A549 (cell line): ENCODE results near the gene LCOR. TPM values are rescaled to one million over a fixed set of nuclear protein-coding genes. Genes with fewer than 3 reads are reported as not detected.
"Not testable (repeated sequence)": the region's sequence is repeated elsewhere in the genome, so short reads cannot be mapped to it uniquely, and the experiment has no call there.

Experiments
- ATAC-seq, 2 experiments: fragments of 200-7000 bp in 1 of 2; fragments of >200 bp in 1 of 2; cut with Nextera tagmentation in 1 of 2; cut with Tn5 transposase in 1 of 2; 3 replicates each; pipeline versions ENCODE4 v1.8.0 to v1.9.1; 2018 to 2020; ENCODE audit warnings: mild to moderate bottlenecking in 1 of 2, moderate library complexity in 1 of 2
- CTCF ChIA-PET: fragments of 300-600 bp; sonication (Branson Sonifier 250); formaldehyde crosslinking; extraction: SDS; loops from one replicate; lab custom pipeline; 2021; ENCODE audit warnings: antibody characterized with exemption, inconsistent platforms; lab: Yijun Ruan, JAX
- POLR2A ChIA-PET: fragments of 350-600 bp; formaldehyde crosslinking; extraction: SDS; loops from one replicate; lab custom pipeline; 2021; ENCODE audit warnings: antibody characterized with exemption, inconsistent platforms; lab: Yijun Ruan, JAX
- DNase-seq, 2 experiments: peaks; one replicate each; pipeline versions ENCODE4 v3.0.0 to v3.0.0-alpha.2; 2011 to 2016; ENCODE audit warnings: low read depth in 1 of 2, low spot score in 1 of 2
- FAIRE-seq: peaks from 2 replicates; lab custom pipeline; 2011; peaks lifted over from hg19 to GRCh38; lab: Jason Lieb, UNC
- H3K27ac ChIP-seq, 2 experiments: fragments of >200 bp; sonication (Bioruptor Twin); formaldehyde crosslinking; 3 replicates each; pipeline ENCODE4 v1.5.1; 2016 to 2017
- H3K4me1 ChIP-seq: fragments of >200 bp; sonication (Bioruptor Twin); formaldehyde crosslinking; 3 replicates; pipeline ENCODE4 v1.6.1; 2016
- H3K4me2 ChIP-seq: fragments of >200 bp; sonication (Bioruptor Twin); formaldehyde crosslinking; 3 replicates; pipeline ENCODE4 v1.6.1; 2016
- H3K4me3 ChIP-seq: fragments of >200 bp; sonication (Bioruptor Twin); formaldehyde crosslinking; 3 replicates; pipeline ENCODE4 v1.5.1; 2016
- H3K9me3 ChIP-seq: fragments of >200 bp; sonication (Bioruptor Twin); formaldehyde crosslinking; 3 replicates; pipeline ENCODE4 v1.6.1; 2016
- BHLHE40 ChIP-seq: IDR thresholded peaks from 2 replicates; pipeline ENCODE4 v1.6.1; 2012; ENCODE audit warnings: low read depth, low read length, inconsistent platforms
- CBX8 ChIP-seq: fragments of 200-600 bp; sonication (generic); IDR thresholded peaks from 2 replicates; pipeline ENCODE4 v1.6.1; 2016
- CHD2 ChIP-seq: fragments of 150-350 bp; IDR thresholded peaks from 2 replicates; pipeline ENCODE4 v1.6.1; 2014; ENCODE audit warnings: low read length; ENCODE audit not compliant: partially characterized antibody
- FOSL2 ChIP-seq, 2 experiments: fragments of 450-650 bp in 1 of 2; fragments of >200 bp in 1 of 2; sonication (Bioruptor Twin) in 1 of 2; formaldehyde crosslinking; IDR thresholded peaks; 2 replicates each; pipeline versions ENCODE4 v1.5.0 to v1.6.1; 2016 to 2020; ENCODE audit warnings: mild to moderate bottlenecking in 1 of 2, moderate library complexity in 1 of 2
- FOXS1 ChIP-seq: fragments of 250-450 bp; sonication (Bioruptor Pico); IDR thresholded peaks from 2 replicates; pipeline ENCODE4 v1.5.0; 2020; ENCODE audit warnings: mild to moderate bottlenecking, moderate library complexity
- JUNB ChIP-seq: fragments of >200 bp; sonication (Bioruptor Twin); formaldehyde crosslinking; IDR thresholded peaks from 2 replicates; pipeline ENCODE4 v1.6.1; 2016
- KDM5A ChIP-seq: fragments of 200-600 bp; sonication (generic); IDR thresholded peaks from 2 replicates; pipeline ENCODE4 v1.6.1; 2016; ENCODE audit warnings: antibody characterized with exemption, mild to moderate bottlenecking
- MAFK ChIP-seq: fragments of 450-650 bp; IDR thresholded peaks from 2 replicates; pipeline ENCODE4 v1.6.1; 2014; ENCODE audit not compliant: partially characterized antibody
- MAZ ChIP-seq: fragments of 150-350 bp; IDR thresholded peaks from 2 replicates; pipeline ENCODE4 v1.6.1; 2014; ENCODE audit warnings: antibody characterized with exemption, low read depth, low read length, borderline replicate concordance
- MYC ChIP-seq: IDR thresholded peaks from 2 replicates; pipeline ENCODE4 v1.6.1; 2012; ENCODE audit warnings: mild to moderate bottlenecking, inconsistent platforms, low read length, improper control_type of control experiment, borderline replicate concordance
- NPAS2 ChIP-seq: fragments of 250-450 bp; sonication (Bioruptor Pico); IDR thresholded peaks from 2 replicates; pipeline ENCODE4 v1.8.0; 2022; ENCODE audit warnings: mild to moderate bottlenecking, moderate library complexity, borderline replicate concordance
- POLR2A ChIP-seq: IDR thresholded peaks from 2 replicates; pipeline ENCODE4 v1.6.1; 2012; ENCODE audit warnings: mild to moderate bottlenecking, low read length
- RAD21 ChIP-seq, 2 experiments: fragments of >200 bp in 1 of 2; sonication (Bioruptor Twin) in 1 of 2; formaldehyde crosslinking in 1 of 2; IDR thresholded peaks in 1 of 2; conservative IDR thresholded peaks in 1 of 2; 2 replicates in 1 of 2; 3 replicates in 1 of 2; pipeline ENCODE4 v1.6.1; 2012 to 2018; ENCODE audit warnings: inconsistent platforms in 1 of 2
- RARB ChIP-seq: fragments of 250-450 bp; sonication (Bioruptor Pico); IDR thresholded peaks from 2 replicates; pipeline ENCODE4 v1.8.0; 2021; ENCODE audit warnings: mild to moderate bottlenecking, moderate library complexity
- RFX5 ChIP-seq: fragments of 450-650 bp; IDR thresholded peaks from 2 replicates; pipeline ENCODE4 v1.7.1; 2014; ENCODE audit warnings: antibody characterized with exemption, mild to moderate bottlenecking, moderate library complexity
- ZC3H11A ChIP-seq: fragments of 450-650 bp; IDR thresholded peaks from 2 replicates; pipeline ENCODE4 v1.6.1; 2014; ENCODE audit warnings: antibody characterized with exemption, mild to moderate bottlenecking
- ZNF302 ChIP-seq: fragments of 250-450 bp; sonication (Bioruptor Pico); IDR thresholded peaks from 2 replicates; pipeline ENCODE4 v1.9.0; 2021; ENCODE audit warnings: inconsistent platforms, mild to moderate bottlenecking, moderate library complexity
- WGBS: methylation state at CpG from one replicate; pipeline ENCODE4 v1.1.6; 2017; ENCODE audit errors: missing lambda C conversion rate; 5-methylcytosine and 5-hydroxymethylcytosine counted together
- polyA plus RNA-seq, 4 experiments: library from polyadenylated mRNA; depleted of rRNA in 3 of 4; stranded (reverse); fragments of >200 nt; fragmentation: RNase III in 1 of 4; extraction: RNeasy Plus Mini Kit Qiagen cat#74134 plus additional on column Dnase treatment in 1 of 4; gene quantifications; 2 replicates in 3 of 4; 3 replicates in 1 of 4; pipeline ENCODE4 v1.2.3, GENCODE V29; 2011 to 2017
- TF ChIP-seq, protein P1 (sequence below): IDR thresholded peaks from 2 replicates; pipeline ENCODE4 v1.6.1; 2012
- TF ChIP-seq, protein P2 (sequence below): IDR thresholded peaks from 2 replicates; pipeline ENCODE4 v1.6.1; 2012; ENCODE audit warnings: low read depth, borderline replicate concordance
- TF ChIP-seq, protein P3 (sequence below): fragments of >200 bp; sonication (Bioruptor Twin); formaldehyde crosslinking; IDR thresholded peaks from 3 replicates; pipeline ENCODE4 v1.5.1; 2016

LCOR gene
- polyA plus RNA-seq, 2 of the 4 experiments (the other 2 are of a cell fraction), result 4.8 to 17.6 TPM

DNA sequence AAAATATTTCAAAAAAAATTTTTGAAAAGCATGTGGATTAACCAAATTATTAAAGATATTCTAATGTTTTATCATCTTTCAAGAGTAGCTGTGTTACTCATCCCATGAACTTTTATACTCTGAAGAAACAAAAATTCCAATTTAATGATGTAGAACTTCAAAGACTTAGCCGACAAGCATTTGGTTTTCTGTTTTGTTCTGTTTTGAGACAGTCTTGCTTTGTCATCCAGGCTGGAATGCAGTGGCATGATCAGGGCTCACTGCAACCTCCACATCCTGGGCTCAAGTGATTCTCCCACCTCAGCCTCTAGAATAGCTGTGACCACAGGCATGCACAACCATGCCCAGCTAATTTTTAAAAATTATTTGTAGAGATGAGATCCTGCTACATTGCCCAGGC is 17.8 kb upstream of the LCOR start:
- POLR2A ChIA-PET, result no interaction called here
- Histone ChIP-seq H3K27ac (peak overlapping the region in 1 of 2 experiments; percentile 52; a peak in 2 of 6 replicates), H3K4me2 (no peak overlapping the region), H3K4me3 (no peak overlapping the region), H3K4me1 (peaks cover 13% of the 10 kb centered on the region), H3K9me3 (no peaks in the 10 kb centered on the region)
- FAIRE-seq (no peak), DNase-seq (peak in 1 of 2 experiments; percentile 34), ATAC-seq (peak in 1 of 2 experiments; percentile 45; a peak in 2 of 6 replicates)
- CTCF ChIA-PET, result interaction anchor here (1.2 to 1.5 kb wide), 2 partner anchors 15 to 141 kb away, joined by 3 read pairs; no protein-coding TSS in a partner anchor
- 0% methylated on average over 1 of the region's 1 CpG for WGBS
- TF ChIP-seq JUNB, result 0 out of 2 replicates have a peak, but pooled peaks have one; percentile 25
- TF ChIP-seq MAZ, result no peak
- no peak for TF ChIP-seq CHD2
- no peak for TF ChIP-seq FOSL2 (IDR thresholded peaks at IDR 0.05)
- TF ChIP-seq FOSL2 (CRISPR knock-in tag; IDR thresholded peaks at IDR 0.05), result 0 out of 2 replicates have a peak, but pooled peaks have one; percentile 2
- TF ChIP-seq MAFK, result no peak
- TF ChIP-seq RFX5, result no peak
- TF ChIP-seq ZC3H11A, result no peak
- TF ChIP-seq KDM5A, result no peak
- no peak for TF ChIP-seq MYC

DNA sequence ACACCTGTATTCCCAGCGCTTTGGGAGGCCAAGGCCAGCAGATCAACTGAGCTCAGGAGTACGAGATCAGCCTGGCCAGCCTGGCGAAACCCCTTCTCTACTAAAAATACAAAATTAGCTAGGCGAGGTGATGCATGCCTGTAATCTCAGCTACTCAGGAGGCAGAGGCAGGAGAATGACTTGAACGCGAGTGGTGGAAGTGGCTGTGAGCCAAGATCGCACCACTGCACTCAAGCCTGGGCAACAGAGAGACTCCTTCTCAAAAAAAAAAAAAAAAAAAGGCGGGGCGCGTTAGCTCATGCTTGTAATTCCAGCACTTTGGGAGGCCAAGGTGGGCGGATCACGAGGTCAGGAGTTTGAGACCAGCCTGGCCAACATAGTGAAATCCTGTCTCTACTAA is 13.1 kb upstream of the LCOR start:
- not testable (repeated sequence) for DNase-seq, H3K9me3 ChIP-seq, ATAC-seq, H3K27ac ChIP-seq, FAIRE-seq, H3K4me3 ChIP-seq, H3K4me2 ChIP-seq, H3K4me1 ChIP-seq
- CTCF ChIA-PET, result interaction anchor here (0.5 to 1.0 kb wide), 4 partner anchors 11 to 1467 kb away, joined by 3 to 4 read pairs (median 3); no protein-coding TSS in a partner anchor
- 79% methylated on average over 12 of the region's 12 CpGs for WGBS
- POLR2A ChIA-PET, result interaction anchor here (0.7 kb wide), 1 partner anchor 14 kb away, joined by 5 read pairs; no protein-coding TSS in a partner anchor

DNA sequence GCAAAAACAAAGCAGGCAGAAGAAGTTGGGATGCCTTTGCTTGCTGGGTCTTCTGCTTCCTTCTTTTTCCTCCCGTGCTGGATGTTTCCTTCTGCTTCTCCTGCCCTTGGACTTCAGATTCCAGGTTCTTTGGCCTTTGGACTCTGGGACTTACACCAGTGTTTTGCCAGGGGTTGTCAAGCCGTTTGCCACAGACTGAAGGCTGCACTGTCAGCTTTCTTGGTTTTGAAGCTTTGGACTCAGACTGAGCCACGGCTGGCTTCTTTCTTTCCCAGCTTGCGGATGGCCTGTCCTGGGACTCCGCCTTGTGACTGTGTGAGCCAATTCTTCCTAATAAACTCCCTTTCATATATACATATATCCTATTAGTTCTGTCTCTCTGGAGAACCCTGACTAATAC is 11.3 kb upstream of the LCOR start:
- H3K4me3 ChIP-seq, result no peak overlapping the region
- no peak for FAIRE-seq
- POLR2A ChIA-PET, result no interaction called here

More for the DNA sequence above, 11.3 kb upstream of the LCOR start:
- Histone ChIP-seq H3K4me1 (no peaks in the 10 kb centered on the region), H3K4me2 (no peak overlapping the region), H3K9me3 (no peaks in the 10 kb centered on the region), H3K27ac (0 out of 6 replicates have a peak overlapping the region, but pooled peaks of 1 of the 2 experiments have one; percentile 4)
- TF ChIP-seq CBX8 (no peak), RARB (CRISPR knock-in tag) (no peak), FOXS1 (CRISPR knock-in tag) (no peak), ZC3H11A (no peak), BHLHE40 (no peak), RAD21 (conservative IDR thresholded peaks at IDR 0.05 in 1 of 2, IDR thresholded peaks at IDR 0.05 in 1 of 2) (no peak), ZNF302 (CRISPR knock-in tag) (no peak), POLR2A (no peak), NPAS2 (CRISPR knock-in tag) (no peak)
- TF ChIP-seq, protein P1, sequence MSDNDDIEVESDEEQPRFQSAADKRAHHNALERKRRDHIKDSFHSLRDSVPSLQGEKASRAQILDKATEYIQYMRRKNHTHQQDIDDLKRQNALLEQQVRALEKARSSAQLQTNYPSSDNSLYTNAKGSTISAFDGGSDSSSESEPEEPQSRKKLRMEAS, result no peak
- TF ChIP-seq, protein P2, sequence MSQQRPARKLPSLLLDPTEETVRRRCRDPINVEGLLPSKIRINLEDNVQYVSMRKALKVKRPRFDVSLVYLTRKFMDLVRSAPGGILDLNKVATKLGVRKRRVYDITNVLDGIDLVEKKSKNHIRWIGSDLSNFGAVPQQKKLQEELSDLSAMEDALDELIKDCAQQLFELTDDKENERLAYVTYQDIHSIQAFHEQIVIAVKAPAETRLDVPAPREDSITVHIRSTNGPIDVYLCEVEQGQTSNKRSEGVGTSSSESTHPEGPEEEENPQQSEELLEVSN, result no peak
- TF ChIP-seq, protein P3, sequence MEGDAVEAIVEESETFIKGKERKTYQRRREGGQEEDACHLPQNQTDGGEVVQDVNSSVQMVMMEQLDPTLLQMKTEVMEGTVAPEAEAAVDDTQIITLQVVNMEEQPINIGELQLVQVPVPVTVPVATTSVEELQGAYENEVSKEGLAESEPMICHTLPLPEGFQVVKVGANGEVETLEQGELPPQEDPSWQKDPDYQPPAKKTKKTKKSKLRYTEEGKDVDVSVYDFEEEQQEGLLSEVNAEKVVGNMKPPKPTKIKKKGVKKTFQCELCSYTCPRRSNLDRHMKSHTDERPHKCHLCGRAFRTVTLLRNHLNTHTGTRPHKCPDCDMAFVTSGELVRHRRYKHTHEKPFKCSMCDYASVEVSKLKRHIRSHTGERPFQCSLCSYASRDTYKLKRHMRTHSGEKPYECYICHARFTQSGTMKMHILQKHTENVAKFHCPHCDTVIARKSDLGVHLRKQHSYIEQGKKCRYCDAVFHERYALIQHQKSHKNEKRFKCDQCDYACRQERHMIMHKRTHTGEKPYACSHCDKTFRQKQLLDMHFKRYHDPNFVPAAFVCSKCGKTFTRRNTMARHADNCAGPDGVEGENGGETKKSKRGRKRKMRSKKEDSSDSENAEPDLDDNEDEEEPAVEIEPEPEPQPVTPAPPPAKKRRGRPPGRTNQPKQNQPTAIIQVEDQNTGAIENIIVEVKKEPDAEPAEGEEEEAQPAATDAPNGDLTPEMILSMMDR, result no peak
- no peak for DNase-seq
- WGBS, result 74% methylated on average over 5 of the region's 5 CpGs
- CTCF ChIA-PET, result interaction anchor here (1.2 to 1.3 kb wide), 2 partner anchors 9 to 17 kb away, joined by 3 to 4 read pairs; no protein-coding TSS in a partner anchor
- ATAC-seq, result no peak
